Upper lobe of left lung (tissue), 4 donors: ENCODE results near the gene RBKS.

Experiments used
- CTCF ChIP-seq, 6 experiments: fragments of 450-650 bp in 4 of 6; fragments of 200-600 bp in 2 of 6; sonication (generic) in 2 of 6; IDR thresholded peaks; one replicate each; pipeline ENCODE4 v1.5.1; 2016 to 2019; ENCODE audit warnings: antibody characterized with exemption in 6 of 6
- POLR2A ChIP-seq, 4 donors: fragments of 450-650 bp; IDR thresholded peaks; one replicate each; pipeline ENCODE4 v1.5.1; 2016 to 2017; ENCODE audit warnings: antibody characterized with exemption in 4 of 4, mild to moderate bottlenecking in 2 of 4
- POLR2AphosphoS5 ChIP-seq, 2 donors: sonication (generic); formaldehyde crosslinking; IDR thresholded peaks; one replicate each; pipeline ENCODE4 v1.5.1; 2017; ENCODE audit warnings: antibody characterized with exemption in 2 of 2

- TF ChIP-seq POLR2A (IDR thresholded peaks at IDR 0.05) (no peak), CTCF (IDR thresholded peaks at IDR 0.05) (no peak), POLR2AphosphoS5 (IDR thresholded peaks at IDR 0.05) (no peak)
Measured at GRCh38 chr2:27870724-27871123, 19.5 kb downstream of the RBKS start.
